Fibroblast of peridontal ligament (primary cell): ENCODE results near the gene CDC42BPG.
"Not testable (repeated sequence)": the region's sequence is repeated elsewhere in the genome, so short reads cannot be mapped to it uniquely, and the experiment has no call there.

Source experiments
- DNase-seq: peaks from one replicate; pipeline ENCODE4 v3.0.0-alpha.2; 2010; ENCODE audit errors: extremely low read depth

CDC42BPG gene

GRCh38 chr11:64834723-64835615 is 9.5 kb downstream of the CDC42BPG start:
- no peak for DNase-seq

- no peak for DNase-seq
Measured at GRCh38 chr11:64834031-64834722, 10.3 kb downstream of the CDC42BPG start.

- DNase-seq, result no peak
Measured at GRCh38 chr11:64833509-64833908, 10.9 kb downstream of the CDC42BPG start.

- no peak for DNase-seq
Measured at GRCh38 chr11:64833198-64833502, 11.3 kb downstream of the CDC42BPG start.

GRCh38 chr11:64832467-64833197 is 11.8 kb downstream of the CDC42BPG start:
- no peak for DNase-seq

GRCh38 chr11:64831411-64831891 is 13.0 kb downstream of the CDC42BPG start:
- DNase-seq, result no peak

GRCh38 chr11:64829536-64830251 is 14.8 kb downstream of the CDC42BPG start:
- no peak for DNase-seq

GRCh38 chr11:64827451-64827839 is 17.0 kb downstream of the CDC42BPG start:
- DNase-seq, result no peak

- no peak for DNase-seq
Measured at GRCh38 chr11:64826578-64827450, 17.6 kb downstream of the CDC42BPG start.

- no peak for DNase-seq
Measured at GRCh38 chr11:64826062-64826461, 18.4 kb downstream of the CDC42BPG start.

- no peak for DNase-seq
Measured at GRCh38 chr11:64823568-64824119, 20.8 kb downstream of the CDC42BPG start.

GRCh38 chr11:64817476-64817875 is 27.0 kb downstream of the CDC42BPG start:
- no peak for DNase-seq

GRCh38 chr11:64815433-64815832 is 29.0 kb downstream of the CDC42BPG start:
- DNase-seq, result not testable (repeated sequence)

GRCh38 chr11:64814712-64815187 is 29.7 kb downstream of the CDC42BPG start:
- no peak for DNase-seq

GRCh38 chr11:64813826-64814225 is 30.6 kb downstream of the CDC42BPG start:
- DNase-seq, result no peak

GRCh38 chr11:64810891-64811272 is 33.6 kb downstream of the CDC42BPG start:
- no peak for DNase-seq

GRCh38 chr11:64810271-64810890 is 34.1 kb downstream of the CDC42BPG start, which contains the start of gene MEN1:
TSS of gene MEN1 (minus strand) at chr11:64810551. CDS start at chr11:64810109, 442 bp downstream.
- DNase-seq, result peak; percentile 91

GRCh38 chr11:64809781-64810241 is 34.6 kb downstream of the CDC42BPG start:
- DNase-seq, result no peak

- no peak for DNase-seq
Measured at GRCh38 chr11:64805481-64805880, 39.0 kb downstream of the CDC42BPG start.
